Measurements from ENCODE around the gene SLC16A4.
A peak's percentile ranks its signal among the peaks of the same experiment; 100 is the strongest.
"Not testable (repeated sequence)": the region's sequence is repeated elsewhere in the genome, so short reads cannot be mapped to it uniquely, and the experiment has no call there.

SLC16A4 gene

GRCh38 chr1:110390692-110391245 is at the start of gene SLC16A4:
Gene SLC16A4 (minus strand): TSS chr1:110391026. CDS start chr1:110389323, 1,703 bp downstream.
- DNase-seq (ENCODE audit: low read depth, low spot score) = no peak

- not testable (repeated sequence) for DNase-seq (ENCODE audit: low read depth, low spot score)
Observed at GRCh38 chr1:110439873-110440272, 49.0 kb upstream of the SLC16A4 start.

DNA sequence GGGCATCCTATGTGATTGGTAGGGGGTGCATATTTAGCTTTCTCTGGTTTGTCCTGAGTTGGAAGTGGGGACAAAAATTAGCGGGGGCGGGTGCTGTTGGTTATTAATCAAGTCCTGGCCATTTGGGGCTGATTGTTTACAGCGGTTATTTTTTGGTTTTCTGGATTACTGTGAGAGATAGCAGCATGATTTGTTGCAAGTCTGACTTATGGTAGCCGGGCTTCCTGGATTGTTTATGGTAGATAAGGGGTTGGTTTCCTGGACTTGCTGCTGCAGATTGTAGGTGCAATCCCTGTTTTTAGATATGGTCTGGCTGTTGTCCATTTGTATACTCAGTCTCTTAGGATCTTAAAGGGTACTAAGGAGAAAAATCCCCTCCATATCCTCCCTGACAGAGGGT is 48.1 kb upstream of the SLC16A4 start:
- no peak for DNase-seq (ENCODE audit: low read depth, low spot score)

GRCh38 chr1:110437645-110438299 is 46.9 kb upstream of the SLC16A4 start:
- DNase-seq (ENCODE audit: low read depth, low spot score) = not testable (repeated sequence)

DNA sequence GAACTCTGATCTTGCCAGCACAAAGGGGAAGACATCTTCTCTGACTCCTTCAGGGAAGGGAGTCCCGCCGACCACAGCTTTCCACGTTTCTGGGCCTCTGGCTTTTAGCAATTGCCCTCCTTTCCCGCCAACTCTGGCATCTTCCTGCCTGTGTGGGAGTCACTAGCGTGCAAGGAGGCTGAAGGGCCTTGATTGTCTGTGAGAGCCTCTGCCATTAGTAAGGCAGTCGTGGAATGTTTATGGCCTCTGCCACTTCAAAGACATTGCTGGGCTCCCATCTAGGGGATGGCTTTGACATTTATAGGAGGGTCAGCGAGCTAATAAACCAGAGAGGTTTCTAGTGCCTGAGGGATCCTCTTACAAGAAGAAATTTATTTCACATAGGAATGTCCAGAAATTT is 45.8 kb upstream of the SLC16A4 start:
- DNase-seq (ENCODE audit: low read depth, low spot score) = no peak

DNA sequence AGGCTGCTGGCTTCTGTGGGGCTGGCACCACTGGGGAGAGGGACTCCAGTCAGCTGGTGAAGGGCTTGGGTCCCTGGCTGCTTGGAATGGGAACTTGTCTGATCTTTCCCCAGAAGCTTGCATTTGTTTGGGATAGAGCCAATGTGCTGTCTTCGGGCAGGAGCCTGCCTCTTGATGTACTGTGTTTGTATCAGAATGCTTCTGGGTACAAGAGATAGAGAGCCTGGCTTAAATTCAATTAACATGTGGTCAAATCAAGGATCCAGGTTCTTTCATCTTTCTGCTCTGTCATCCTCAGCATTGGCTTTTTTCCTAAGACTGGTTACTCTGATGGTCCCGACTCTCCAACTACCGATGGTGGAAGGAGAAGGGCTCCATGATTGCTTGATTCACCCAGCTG is 44.1 kb upstream of the SLC16A4 start:
- DNase-seq (ENCODE audit: low read depth, low spot score) = no peak

GRCh38 chr1:110433803-110434202 is 43.0 kb upstream of the SLC16A4 start:
- no peak for DNase-seq (ENCODE audit: low read depth, low spot score)

DNA sequence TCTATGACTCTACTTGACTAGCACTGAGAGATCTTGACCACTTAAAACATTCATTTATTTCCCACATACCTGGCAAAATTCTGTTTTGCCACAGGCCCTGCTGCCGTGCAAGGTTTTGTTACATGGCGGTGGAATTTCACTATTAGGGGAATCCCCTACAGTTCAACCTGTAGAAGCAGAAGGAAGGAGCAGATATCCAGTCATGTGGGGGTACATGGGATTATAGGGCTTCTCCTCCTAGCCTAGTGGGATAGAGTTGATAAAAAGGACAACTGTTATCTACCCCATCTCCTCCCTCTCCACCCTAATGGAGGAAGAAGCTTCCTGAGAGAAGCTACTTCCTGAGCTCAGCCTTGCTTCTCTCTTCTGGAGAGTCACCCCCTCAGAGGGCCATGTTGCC is 42.4 kb upstream of the SLC16A4 start:
- DNase-seq (ENCODE audit: low read depth, low spot score) = no peak

- no peak for DNase-seq (ENCODE audit: low read depth, low spot score)
Observed at GRCh38 chr1:110430901-110431300, 40.1 kb upstream of the SLC16A4 start.

GRCh38 chr1:110430366-110430765 is 39.5 kb upstream of the SLC16A4 start:
- no peak for DNase-seq (ENCODE audit: low read depth, low spot score)

DNA sequence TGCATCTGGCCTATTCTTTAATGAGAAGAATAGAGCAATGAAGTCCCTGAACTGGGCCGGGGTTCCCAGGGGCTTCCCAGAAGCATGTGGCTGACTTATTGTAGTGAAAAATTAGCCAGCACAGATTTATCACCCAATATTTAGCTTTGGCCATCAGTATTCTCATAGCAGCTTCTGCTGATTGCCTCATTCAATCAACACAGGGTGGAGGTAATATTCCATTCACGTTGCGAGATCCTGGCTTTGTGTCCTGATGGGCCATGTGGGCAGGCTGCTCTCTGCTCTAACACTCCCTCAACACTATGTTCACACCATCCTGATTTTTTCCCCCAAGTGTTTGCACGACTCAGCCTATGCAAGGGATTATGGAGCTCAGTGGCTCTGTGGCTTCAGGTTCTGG is 38.1 kb upstream of the SLC16A4 start:
- no peak for DNase-seq (ENCODE audit: low read depth, low spot score)

GRCh38 chr1:110426854-110427253 is 36.0 kb upstream of the SLC16A4 start:
- DNase-seq (ENCODE audit: low read depth, low spot score) = no peak

DNA sequence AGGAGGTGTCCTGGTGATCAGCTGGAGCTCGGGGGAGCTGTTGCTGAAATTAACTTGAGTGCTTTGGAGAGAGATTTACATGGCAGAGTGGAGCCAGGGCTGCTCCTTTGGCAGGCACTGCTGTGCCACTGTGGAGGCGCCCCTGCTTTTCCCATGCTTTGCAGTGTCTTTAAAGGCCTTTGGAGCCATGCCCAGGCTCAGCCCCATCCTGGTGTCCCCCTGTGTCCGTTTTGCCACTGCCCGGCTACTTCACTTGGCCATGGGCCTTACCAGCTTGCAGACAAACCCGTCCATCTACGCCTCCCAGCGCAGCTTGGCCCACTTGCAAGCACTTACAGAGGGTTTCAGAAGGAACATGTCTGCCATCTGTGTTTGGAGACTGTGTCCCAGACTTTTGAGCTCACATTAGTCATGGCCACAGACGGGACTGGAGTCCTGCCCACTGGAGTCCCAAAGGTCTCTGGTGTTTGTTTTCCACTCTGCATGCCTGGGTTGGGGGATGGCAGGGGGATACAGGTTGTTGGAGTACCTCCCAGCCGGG is 34.9 kb upstream of the SLC16A4 start:
- DNase-seq (ENCODE audit: low read depth, low spot score) = no peak

- no peak for DNase-seq (ENCODE audit: low read depth, low spot score)
Observed at GRCh38 chr1:110424699-110425611, 34.1 kb upstream of the SLC16A4 start.

- no peak for DNase-seq (ENCODE audit: low read depth, low spot score)
Observed at GRCh38 chr1:110420874-110421793, 30.3 kb upstream of the SLC16A4 start.

GRCh38 chr1:110420023-110420662 is 29.3 kb upstream of the SLC16A4 start:
- DNase-seq (ENCODE audit: low read depth, low spot score) = no peak

GRCh38 chr1:110418729-110419128 is 27.9 kb upstream of the SLC16A4 start:
- no peak for DNase-seq (ENCODE audit: low read depth, low spot score)

DNA sequence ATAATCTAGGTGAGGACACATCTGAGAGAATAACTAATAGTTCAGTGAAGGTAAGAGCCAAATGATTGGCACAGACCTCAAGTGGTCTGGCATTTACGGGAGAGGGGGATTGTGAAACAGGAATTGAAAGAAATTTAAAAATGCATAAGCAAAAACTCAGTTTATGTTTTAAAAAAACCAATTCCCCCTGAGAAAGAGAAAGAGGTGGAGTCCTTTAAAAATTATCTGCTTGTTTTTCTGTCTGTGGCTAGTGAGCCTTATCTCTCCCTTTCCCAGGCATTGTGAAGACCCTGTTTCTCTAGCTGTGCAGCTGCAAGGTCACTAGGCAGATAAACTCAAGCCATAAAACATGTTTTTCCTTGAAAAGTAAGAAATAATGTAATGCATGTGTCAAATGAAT is 22.2 kb upstream of the SLC16A4 start:
- not testable (repeated sequence) for DNase-seq (ENCODE audit: low read depth, low spot score)

DNA sequence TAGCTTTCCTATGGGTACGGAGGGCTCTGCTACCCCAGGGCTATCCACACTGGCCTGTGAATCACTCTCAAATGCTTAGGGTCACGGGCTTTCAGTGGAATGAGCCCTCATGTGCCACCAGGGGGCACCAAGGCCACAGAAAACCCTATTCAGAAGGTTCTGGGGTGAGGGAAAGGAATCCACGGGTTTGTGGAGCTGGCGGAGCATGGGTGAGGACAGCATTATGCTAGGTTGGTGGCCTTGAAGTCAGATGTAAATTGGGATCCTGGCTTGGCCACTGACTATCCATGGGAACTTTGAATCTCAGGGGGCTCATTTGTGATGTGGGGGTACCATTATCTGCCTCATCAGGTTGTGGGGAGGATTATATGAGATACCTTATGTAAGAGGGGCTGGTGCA is 21.8 kb upstream of the SLC16A4 start:
- DNase-seq (ENCODE audit: low read depth, low spot score) = peak; percentile 26

GRCh38 chr1:110411173-110411735 is 20.4 kb upstream of the SLC16A4 start:
- no peak for DNase-seq (ENCODE audit: low read depth, low spot score)
